Neuron (in vitro differentiated cells): ENCODE data around the gene TERT.
"Not testable (repeated sequence)": the region's sequence is repeated elsewhere in the genome, so short reads cannot be mapped to it uniquely, and the experiment has no call there.

Experiments used
- H2AFZ ChIP-seq: one replicate; pipeline ENCODE4 v1.6.1; 2013; ENCODE audit warnings: low read depth, mild to moderate bottlenecking, inconsistent platforms, low read length, moderate library complexity
- H3K27me3 ChIP-seq: one replicate; pipeline ENCODE4 v1.6.1; 2013; ENCODE audit warnings: low read length; ENCODE audit not compliant: insufficient read depth
- H3K36me3 ChIP-seq: one replicate; pipeline ENCODE4 v1.6.1; 2013; ENCODE audit warnings: low read length; ENCODE audit not compliant: insufficient read depth
- H3K4me1 ChIP-seq: one replicate; pipeline ENCODE4 v1.6.1; 2013; ENCODE audit warnings: low read length; ENCODE audit not compliant: insufficient read depth
- H3K4me3 ChIP-seq: 2 replicates; pipeline ENCODE4 v1.5.1; 2013; ENCODE audit warnings: mild to moderate bottlenecking, low read length, moderate library complexity
- H3K9me3 ChIP-seq: one replicate; pipeline ENCODE4 v1.6.1; 2013; ENCODE audit warnings: low read length

The TERT gene

GRCh38 chr5:1270933-1271914 lies 23.6 kb downstream of the TERT start:
- no peaks in the 10 kb centered on the region for H3K36me3 ChIP-seq
- no peaks in the 10 kb centered on the region for H3K4me1 ChIP-seq
- peaks cover 2% of the 10 kb centered on the region for H3K9me3 ChIP-seq
- no peak overlapping the region for H3K4me3 ChIP-seq
- no peak overlapping the region for H2AFZ ChIP-seq
- H3K27me3 ChIP-seq: no peaks in the 10 kb centered on the region

GRCh38 chr5:1270426-1270825 lies 24.4 kb downstream of the TERT start:
- no peak overlapping the region for H2AFZ ChIP-seq
- H3K36me3 ChIP-seq: no peaks in the 10 kb centered on the region
- H3K27me3 ChIP-seq: no peaks in the 10 kb centered on the region
- no peaks in the 10 kb centered on the region for H3K4me1 ChIP-seq
- H3K4me3 ChIP-seq: no peak overlapping the region
- H3K9me3 ChIP-seq: peaks cover 2% of the 10 kb centered on the region

DNA sequence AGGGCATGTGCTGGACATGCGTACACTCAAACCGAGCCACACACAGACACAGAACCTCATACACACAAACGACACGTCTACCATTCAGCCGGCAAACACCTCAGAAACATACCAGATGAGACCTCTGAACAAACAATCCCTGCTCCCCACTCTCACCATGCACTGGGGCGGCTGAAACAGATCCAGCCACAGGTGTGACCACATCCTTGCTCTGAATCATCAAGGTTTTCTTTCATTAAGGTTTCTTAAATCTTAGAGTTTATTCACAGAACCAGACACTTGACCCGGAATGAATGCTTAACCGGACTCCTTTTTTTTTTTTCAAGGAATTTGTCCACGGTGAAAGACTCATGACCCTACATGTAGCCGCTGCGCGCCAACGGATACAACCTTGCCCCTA lies 26.2 kb downstream of the TERT start:
- no peak overlapping the region for H3K4me3 ChIP-seq
- no peaks in the 10 kb centered on the region for H3K27me3 ChIP-seq
- H2AFZ ChIP-seq: no peak overlapping the region
- peaks cover 2% of the 10 kb centered on the region for H3K9me3 ChIP-seq
- H3K4me1 ChIP-seq: no peaks in the 10 kb centered on the region
- H3K36me3 ChIP-seq: no peaks in the 10 kb centered on the region

- Histone ChIP-seq H3K4me1 (no peaks in the 10 kb centered on the region), H3K9me3 (peaks cover 2% of the 10 kb centered on the region), H3K27me3 (no peaks in the 10 kb centered on the region), H2AFZ (no peak overlapping the region), H3K4me3 (no peak overlapping the region), H3K36me3 (no peaks in the 10 kb centered on the region)
These were observed 26.8 kb downstream of the TERT start for GRCh38 chr5:1268056-1268455.

DNA sequence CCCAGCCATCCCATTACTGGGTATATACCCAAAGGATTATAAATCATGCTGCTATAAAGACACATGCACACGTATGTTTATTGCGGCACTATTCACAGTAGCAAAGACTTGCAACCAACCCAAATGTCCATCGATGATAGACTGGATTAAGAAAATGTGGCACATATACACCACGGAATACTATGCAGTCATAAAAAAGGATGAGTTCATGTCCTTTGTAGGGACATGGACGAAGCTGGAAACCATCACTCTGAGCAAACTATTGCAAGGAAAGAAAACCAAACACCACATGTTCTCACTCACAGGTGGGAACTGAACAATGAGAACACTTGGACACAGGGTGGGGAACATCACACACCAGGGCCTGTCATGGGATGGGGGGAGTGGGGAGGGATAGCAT lies 27.4 kb downstream of the TERT start:
- H2AFZ ChIP-seq, H3K4me3 ChIP-seq, H3K36me3 ChIP-seq, H3K4me1 ChIP-seq, H3K27me3 ChIP-seq, H3K9me3 ChIP-seq: not testable (repeated sequence)

- Histone ChIP-seq H3K4me3 (no peak overlapping the region), H3K36me3 (no peaks in the 10 kb centered on the region), H3K27me3 (no peaks in the 10 kb centered on the region)
These were observed 28.1 kb downstream of the TERT start for GRCh38 chr5:1266791-1267190.

GRCh38 chr5:1265461-1266455 lies 29.1 kb downstream of the TERT start:
- Histone ChIP-seq H3K36me3 (no peaks in the 10 kb centered on the region), H3K4me3 (no peak overlapping the region), H3K27me3 (no peaks in the 10 kb centered on the region), H2AFZ (no peak overlapping the region), H3K4me1 (no peaks in the 10 kb centered on the region), H3K9me3 (no peaks in the 10 kb centered on the region)

More at GRCh38 chr5:1266791-1267190, 28.1 kb downstream of the TERT start:
- no peak overlapping the region for H2AFZ ChIP-seq
- peaks cover 2% of the 10 kb centered on the region for H3K9me3 ChIP-seq
- H3K4me1 ChIP-seq: no peaks in the 10 kb centered on the region

GRCh38 chr5:1265026-1265425 lies 29.8 kb downstream of the TERT start:
- no peak overlapping the region for H2AFZ ChIP-seq
- H3K36me3 ChIP-seq: no peaks in the 10 kb centered on the region
- H3K4me3 ChIP-seq: no peak overlapping the region
- no peaks in the 10 kb centered on the region for H3K27me3 ChIP-seq
- no peaks in the 10 kb centered on the region for H3K9me3 ChIP-seq
- H3K4me1 ChIP-seq: no peaks in the 10 kb centered on the region

DNA sequence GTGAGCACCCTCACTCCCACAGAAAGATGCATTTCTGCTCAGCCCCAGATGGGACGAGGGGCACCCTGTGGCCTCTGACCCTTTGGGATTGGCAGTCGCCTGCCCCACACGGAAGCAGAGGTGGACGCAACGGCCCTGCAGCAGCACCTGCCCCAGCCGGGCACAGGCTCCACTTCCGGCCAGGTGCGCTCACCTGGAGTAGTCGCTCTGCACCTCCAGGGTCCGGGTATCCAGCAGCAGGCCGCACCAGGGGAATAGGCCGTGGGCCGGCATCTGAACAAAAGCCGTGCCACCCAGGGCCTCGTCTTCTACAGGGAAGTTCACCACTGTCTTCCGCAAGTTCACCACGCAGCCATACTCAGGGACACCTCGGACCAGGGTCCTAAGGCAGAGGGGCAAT lies 30.7 kb downstream of the TERT start:
- H3K36me3 ChIP-seq: no peaks in the 10 kb centered on the region
- H3K4me1 ChIP-seq: no peaks in the 10 kb centered on the region
- no peaks in the 10 kb centered on the region for H3K9me3 ChIP-seq
- no peaks in the 10 kb centered on the region for H3K27me3 ChIP-seq
- no peak overlapping the region for H3K4me3 ChIP-seq
- no peak overlapping the region for H2AFZ ChIP-seq

DNA sequence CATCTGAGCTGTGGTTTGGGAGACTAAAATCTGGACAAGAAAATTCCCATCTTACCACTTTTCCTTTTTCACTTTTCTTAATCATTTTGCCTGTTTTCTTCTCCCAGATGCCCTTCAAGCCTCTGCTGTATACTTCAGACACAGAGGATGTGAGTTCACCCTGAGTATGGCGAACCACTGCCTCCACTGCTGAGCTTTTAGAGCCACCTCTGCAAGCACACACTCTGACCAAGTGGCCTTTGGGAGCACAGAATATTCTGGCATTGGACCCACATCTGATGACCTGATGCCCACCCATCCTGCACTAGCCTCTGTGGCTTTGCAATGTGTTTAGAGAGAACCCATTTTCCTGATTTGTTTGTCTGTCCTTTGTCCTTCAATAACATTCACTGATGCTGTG lies 32.5 kb downstream of the TERT start:
- H3K4me1 ChIP-seq: no peaks in the 10 kb centered on the region
- H3K36me3 ChIP-seq: no peaks in the 10 kb centered on the region
- H3K4me3 ChIP-seq: no peak overlapping the region
- H3K27me3 ChIP-seq: peaks cover 4% of the 10 kb centered on the region
- H3K9me3 ChIP-seq: no peaks in the 10 kb centered on the region
- no peak overlapping the region for H2AFZ ChIP-seq

GRCh38 chr5:1261643-1262042 lies 33.2 kb downstream of the TERT start:
- Histone ChIP-seq H3K4me1 (no peaks in the 10 kb centered on the region), H3K36me3 (no peaks in the 10 kb centered on the region), H3K4me3 (no peak overlapping the region), H3K9me3 (no peaks in the 10 kb centered on the region), H3K27me3 (peaks cover 7% of the 10 kb centered on the region), H2AFZ (no peak overlapping the region)

- peaks cover 19% of the 10 kb centered on the region for H3K27me3 ChIP-seq
- H3K36me3 ChIP-seq: no peaks in the 10 kb centered on the region
- no peaks in the 10 kb centered on the region for H3K9me3 ChIP-seq
- H3K4me1 ChIP-seq: no peaks in the 10 kb centered on the region
- no peak overlapping the region for H2AFZ ChIP-seq
- no peak overlapping the region for H3K4me3 ChIP-seq
These were observed 34.9 kb downstream of the TERT start for GRCh38 chr5:1259806-1260480.
